ENCODE measurements around the gene RASD2.

RASD2 gene

DNA sequence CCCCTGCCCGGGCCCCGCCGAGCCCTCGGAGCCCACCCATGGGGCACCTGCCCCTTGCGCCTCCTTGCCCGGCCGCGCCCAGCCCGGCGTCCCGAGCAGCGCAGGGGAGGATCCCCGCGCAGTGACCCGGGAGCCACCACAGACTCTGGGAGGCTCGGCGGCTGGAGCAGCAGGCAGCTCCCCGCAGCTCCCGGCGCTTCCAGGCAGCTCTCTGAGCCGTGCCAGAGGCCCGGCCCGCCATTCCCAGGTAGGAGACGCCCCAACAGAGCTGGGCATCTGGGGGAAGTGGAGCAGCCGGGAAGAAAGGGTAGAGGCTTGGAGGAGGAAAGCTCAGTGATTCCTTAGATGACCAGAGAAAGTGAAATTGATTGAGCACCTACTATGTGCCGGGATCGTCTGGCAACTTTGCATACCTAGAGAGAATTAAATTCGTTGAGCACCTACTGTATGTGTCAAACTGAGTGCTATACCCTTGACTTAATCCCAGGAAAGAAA, 670 bp downstream of the RASD2 start:
- no peak for DNase-seq (ENCODE audit: low read depth in 2 of 2)

GRCh38 chr22:35542157-35542938, 1.7 kb downstream of the RASD2 start:
- DNase-seq (ENCODE audit: low read depth in 2 of 2): no peak

DNA sequence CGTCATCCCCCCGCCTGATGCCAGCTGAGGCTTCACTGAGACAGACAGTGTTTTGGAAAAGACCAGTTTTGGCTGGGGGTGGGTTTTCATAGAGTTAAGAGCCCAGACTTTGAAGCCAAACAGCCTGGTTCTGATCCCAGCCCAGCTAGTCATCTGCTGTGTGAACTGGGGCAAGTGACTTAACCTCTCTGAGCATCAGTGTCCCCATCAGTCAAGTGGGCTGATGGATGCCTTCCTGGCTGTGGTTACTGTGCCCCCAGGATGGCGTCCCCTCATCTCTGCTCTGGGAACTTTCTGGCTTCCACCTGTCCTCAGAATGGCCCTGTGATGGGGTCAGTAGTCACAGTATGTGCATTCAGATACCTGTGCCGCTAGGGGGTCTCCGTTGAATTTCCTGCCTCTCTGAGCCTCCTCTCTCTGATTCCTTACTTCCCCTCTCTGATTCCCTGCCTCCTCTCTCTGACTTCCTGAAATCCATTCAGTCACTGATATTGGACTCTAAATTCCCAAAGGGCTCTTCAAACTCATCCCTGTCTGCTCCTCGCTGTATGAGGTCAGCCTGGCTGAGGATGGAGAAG, 2.4 kb downstream of the RASD2 start:
- DNase-seq (ENCODE audit: low read depth in 2 of 2): no peak

GRCh38 chr22:35543702-35544101, 3.1 kb downstream of the RASD2 start:
- DNase-seq (ENCODE audit: low read depth in 2 of 2): no peak

DNA sequence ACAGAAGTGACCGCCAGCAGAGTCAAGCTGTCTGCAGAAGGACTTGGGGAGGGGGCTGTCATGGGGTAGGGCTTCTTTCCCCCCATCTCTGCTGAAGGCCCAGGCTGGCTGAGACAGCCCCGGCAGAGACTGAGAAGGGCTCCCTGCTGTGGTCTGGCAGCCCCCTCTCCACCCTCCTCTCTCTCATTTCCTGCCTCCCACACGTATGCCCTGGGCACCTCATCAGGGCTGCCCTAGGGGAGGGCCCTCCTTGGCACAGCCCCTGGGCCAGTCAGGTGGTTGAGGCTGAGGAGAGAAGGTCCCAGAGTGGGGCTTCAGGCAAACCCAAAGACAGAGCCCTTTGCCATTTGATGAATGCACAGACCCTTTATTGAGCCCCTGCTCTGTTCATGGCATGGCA, 3.6 kb downstream of the RASD2 start:
- no peak for DNase-seq (ENCODE audit: low read depth in 2 of 2)

GRCh38 chr22:35544827-35545226, 4.2 kb downstream of the RASD2 start:
- no peak for DNase-seq (ENCODE audit: low read depth in 2 of 2)

- no peak for DNase-seq (ENCODE audit: low read depth in 2 of 2)
These were observed 6.3 kb downstream of the RASD2 start for GRCh38 chr22:35546886-35547285.

- no peak for DNase-seq (ENCODE audit: low read depth in 2 of 2)
These were observed 7.5 kb downstream of the RASD2 start for GRCh38 chr22:35547987-35548721.

GRCh38 chr22:35548722-35549112, 8.1 kb downstream of the RASD2 start:
- DNase-seq (ENCODE audit: low read depth in 2 of 2): no peak

GRCh38 chr22:35549328-35549727, 8.7 kb downstream of the RASD2 start:
- no peak for DNase-seq (ENCODE audit: low read depth in 2 of 2)

GRCh38 chr22:35551549-35552177, 11.0 kb downstream of the RASD2 start:
- no peak for DNase-seq (ENCODE audit: low read depth in 2 of 2)

DNA sequence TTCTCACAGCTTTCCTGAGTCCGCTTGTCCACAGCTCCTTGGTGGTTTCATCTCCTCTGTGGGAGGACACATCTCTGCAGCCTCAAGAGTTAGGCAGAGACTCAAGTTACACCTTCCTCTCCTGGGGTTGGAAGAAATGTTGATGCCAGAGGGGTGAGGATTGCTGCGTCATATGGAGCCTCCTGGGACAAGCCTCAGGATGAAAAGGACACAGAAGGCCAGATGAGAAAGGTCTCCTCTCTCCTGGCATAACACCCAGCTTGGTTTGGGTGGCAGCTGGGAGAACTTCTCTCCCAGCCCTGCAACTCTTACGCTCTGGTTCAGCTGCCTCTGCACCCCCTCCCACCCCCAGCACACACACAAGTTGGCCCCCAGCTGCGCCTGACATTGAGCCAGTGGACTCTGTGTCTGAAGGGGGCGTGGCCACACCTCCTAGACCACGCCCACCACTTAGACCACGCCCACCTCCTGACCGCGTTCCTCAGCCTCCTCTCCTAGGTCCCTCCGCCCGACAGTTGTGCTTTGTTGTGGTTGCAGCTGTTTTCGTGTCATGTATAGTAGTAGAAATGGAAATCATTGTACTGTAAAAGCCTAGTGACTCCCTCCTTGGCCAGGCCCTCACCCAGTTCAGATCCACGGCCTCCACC, 11.7 kb downstream of the RASD2 start:
- peak; percentile 47 to 64 for DNase-seq (ENCODE audit: low read depth in 2 of 2)

DNA sequence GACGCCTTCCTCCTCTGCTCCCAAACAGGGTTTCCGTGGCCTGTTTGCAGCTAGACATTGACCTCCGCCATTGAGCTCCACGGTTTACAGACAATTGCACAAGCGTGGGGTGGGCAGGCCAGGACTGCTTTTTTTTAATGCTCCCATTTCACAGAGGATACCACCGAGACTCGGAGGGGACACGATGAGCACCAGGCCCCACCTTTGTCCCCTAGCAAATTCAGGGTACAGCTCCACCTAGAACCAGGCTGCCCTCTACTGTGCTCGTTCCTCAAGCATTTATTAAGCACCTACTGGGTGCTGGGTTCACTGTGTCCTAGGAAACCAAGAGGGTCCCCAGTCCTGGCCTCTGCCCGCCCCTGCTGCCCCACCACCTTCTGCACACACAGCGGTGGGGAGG, 12.2 kb downstream of the RASD2 start:
- DNase-seq (ENCODE audit: low read depth in 2 of 2): no peak

GRCh38 chr22:35553341-35553740, 12.7 kb downstream of the RASD2 start:
- no peak for DNase-seq (ENCODE audit: low read depth in 2 of 2)

DNA sequence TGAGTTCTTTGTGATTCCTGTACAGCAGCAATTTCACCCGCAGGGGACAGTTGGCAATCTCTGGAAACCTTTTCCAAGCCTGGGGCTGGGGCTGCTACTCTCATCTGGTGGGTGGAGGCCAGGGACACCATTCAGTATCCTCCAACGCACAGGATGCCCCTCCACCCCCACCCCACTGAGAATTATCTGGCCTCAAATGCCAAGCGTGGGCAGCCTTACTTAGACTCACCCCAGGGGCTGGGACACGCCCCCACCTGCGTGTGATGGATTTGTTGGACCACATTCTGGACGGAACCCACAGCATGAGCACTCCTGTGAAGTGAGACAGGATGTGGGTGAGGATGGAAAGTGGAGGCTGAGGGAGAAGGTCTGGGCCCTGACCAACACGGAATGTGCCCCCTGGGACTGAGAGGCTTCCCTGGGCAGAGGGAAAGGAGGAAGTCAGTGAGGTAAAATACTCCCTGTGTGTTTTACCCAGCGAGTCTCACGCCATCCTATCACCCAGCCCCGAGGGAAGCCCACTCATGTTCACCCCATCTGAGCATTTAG, 13.7 kb downstream of the RASD2 start:
- no peak for DNase-seq (ENCODE audit: low read depth in 2 of 2)

GRCh38 chr22:35555483-35555890, 14.9 kb downstream of the RASD2 start:
- no peak for DNase-seq (ENCODE audit: low read depth in 2 of 2)

- no peak for DNase-seq (ENCODE audit: low read depth in 2 of 2)
These were observed 15.4 kb downstream of the RASD2 start for GRCh38 chr22:35555946-35556547.

- no peak for DNase-seq (ENCODE audit: low read depth in 2 of 2)
These were observed 16.0 kb downstream of the RASD2 start for GRCh38 chr22:35556666-35557065.

GRCh38 chr22:35558031-35558430, 17.4 kb downstream of the RASD2 start:
- no peak for DNase-seq (ENCODE audit: low read depth in 2 of 2)

DNA sequence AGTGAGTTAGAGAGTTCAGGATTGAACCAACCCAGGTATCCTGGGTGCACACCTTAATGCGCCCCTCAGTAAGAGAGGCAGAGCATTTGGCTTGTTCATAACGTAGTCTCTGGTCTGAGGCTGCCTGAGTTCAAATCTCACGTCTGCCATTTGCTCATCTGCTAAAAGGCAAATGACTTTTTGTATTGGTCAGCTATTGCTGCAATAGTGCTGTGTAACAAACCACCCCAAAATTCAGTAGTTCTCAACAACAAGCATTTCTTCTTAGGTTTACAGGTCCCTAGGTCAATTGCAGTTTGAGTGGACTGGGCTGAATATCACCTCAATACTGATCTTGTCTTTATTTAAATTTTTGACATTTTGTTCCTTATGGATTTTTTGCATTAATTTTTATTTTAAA, 18.1 kb downstream of the RASD2 start:
- DNase-seq (ENCODE audit: low read depth in 2 of 2): no peak

- DNase-seq (ENCODE audit: low read depth in 2 of 2): no peak
These were observed 18.8 kb downstream of the RASD2 start for GRCh38 chr22:35559354-35560005.

Measured in stimulated activated CD8-positive, alpha-beta memory T cell treated with anti-CD3 and anti-CD28 coated beads, Interleukin-2, amount 100 ng/mL, for 1 hour (primary cell).